ENCODE data around the gene HECTD1. TPM values are rescaled to one million over a fixed set of nuclear protein-coding genes. Genes with fewer than 3 reads are reported as not detected.

HECTD1 gene
- total RNA-seq, 1 experiment from 2014 or later, result 160 TPM

- no peak for TF ChIP-seq REST (IDR thresholded peaks at IDR 0.05; ENCODE audit: low read depth)
Measured at GRCh38 chr14:31138301-31138700, 69.3 kb downstream of the HECTD1 start (continued).

GRCh38 chr14:31137214-31137889 is 70.2 kb downstream of the HECTD1 start:
- H2AFZ ChIP-seq (ENCODE audit: low read depth, low read length, poor library complexity, severe bottlenecking), result no peak overlapping the region
- H3K9ac ChIP-seq (ENCODE audit: low read length), result peak overlapping the region; percentile 21; the same call in 1 of the 2 replicates
- H3K4me1 ChIP-seq (ENCODE audit: control insufficient read depth in 1 of 2, insufficient read depth in 2 of 2, low read length in 2 of 2), result peaks cover 9 to 22% of the 10 kb centered on the region in 2 experiments
- TF ChIP-seq JUND (IDR thresholded peaks at IDR 0.05) (peak; percentile 46; the same call in 1 of the 2 replicates), ATF3 (IDR thresholded peaks at IDR 0.05) (no peak), POLR2AphosphoS5 (IDR thresholded peaks at IDR 0.05; ENCODE audit: low read depth, low read length) (no peak), CEBPB (IDR thresholded peaks at IDR 0.05; ENCODE audit: low read depth) (peak; percentile 37; the same call in 1 of the 2 replicates), CBX3 (IDR thresholded peaks at IDR 0.05; ENCODE audit: low read depth) (peak; percentile 41; the same call in 1 of the 2 replicates)
- H3K4me3 ChIP-seq (replicated peaks in 1 of 2; ENCODE audit: low read depth in 1 of 2, low read length in 2 of 2), result 0 out of 4 replicates have a peak overlapping the region, but pooled peaks of 1 of the 2 experiments have one; percentile 9
- POLR2A ChIA-PET, result no interaction called here
- intact Hi-C loops (cut with micrococcal nuclease), result loop anchor here (10.0 kb wide), 1 partner anchor 217 kb away; no protein-coding TSS in a partner anchor
- CTCF ChIA-PET, result no interaction called here
- H3K27ac ChIP-seq (ENCODE audit: low read depth, low read length), result peak overlapping the region; percentile 31
- H4K20me1 ChIP-seq (ENCODE audit: insufficient read depth), result no peaks in the 10 kb centered on the region
- peaks cover 29 to 37% of the 10 kb centered on the region in 2 experiments for H3K36me3 ChIP-seq (ENCODE audit: control insufficient read depth in 1 of 2, insufficient read depth in 2 of 2, low read length in 2 of 2)
- BruUV-seq (replicated peaks), result no TSS peak
- no peaks in the 10 kb centered on the region for H3K9me2 ChIP-seq (ENCODE audit: insufficient read depth)
- RAD21 ChIA-PET (ENCODE audit: low non-redundant PET in 1 of 2, low total read pairs in 2 of 2, uncharacterized antibody in 2 of 2, unreplicated experiment in 2 of 2), result interaction anchor here in 1 of 2 experiments (0.6 kb wide), 1 partner anchor 19 kb away, joined by 3 read pairs; no protein-coding TSS in a partner anchor
- H3K79me2 ChIP-seq (ENCODE audit: insufficient read depth, low read length), result peaks cover 14% of the 10 kb centered on the region
- peak overlapping the region; percentile 63 for H3K4me2 ChIP-seq (ENCODE audit: low read length)
- H3K9me3 ChIP-seq (ENCODE audit: control insufficient read depth in 1 of 2, insufficient read depth in 1 of 2, low read depth in 1 of 2, low read length in 2 of 2), result no peaks in the 10 kb centered on the region
- DNase-seq (ENCODE audit: low read depth, low spot score), result peak; percentile 68
- peak; percentile 98 for ATAC-seq
- no peaks in the 10 kb centered on the region for H3K27me3 ChIP-seq (ENCODE audit: insufficient read depth, low read length)

Measured in HCT116 (cell line).